H9 (cell line): ENCODE data around the gene DAAM1. TPM values are rescaled to one million over a fixed set of nuclear protein-coding genes. Genes with fewer than 3 reads are reported as not detected.

ENCODE experiments used
- DNase-seq: peaks from one replicate; pipeline ENCODE4 v3.0.0-alpha.2; 2017
- H2AFZ ChIP-seq: one replicate; pipeline ENCODE4 v1.6.1; 2013; ENCODE audit warnings: mild to moderate bottlenecking, low read length, control low read depth, moderate library complexity
- H2AK5ac ChIP-seq: 2 replicates; pipeline ENCODE4 v1.6.1; 2013; ENCODE audit warnings: low read length, control low read depth, mixed read lengths; ENCODE audit not compliant: insufficient read length
- H2BK120ac ChIP-seq: one replicate; pipeline ENCODE4 v1.6.1; 2013; ENCODE audit warnings: low read depth, mild to moderate bottlenecking, low read length, control low read depth, inconsistent platforms; ENCODE audit not compliant: poor library complexity, severe bottlenecking
- H2BK12ac ChIP-seq: 2 replicates; pipeline ENCODE4 v1.6.1; 2013; ENCODE audit warnings: low read length, control low read depth, mixed read lengths, low read depth; ENCODE audit not compliant: insufficient read length
- H2BK15ac ChIP-seq: 2 replicates; pipeline ENCODE4 v1.6.1; 2013; ENCODE audit warnings: low read depth, low read length, control low read depth
- H2BK20ac ChIP-seq: one replicate; pipeline ENCODE4 v1.6.1; 2013; ENCODE audit warnings: low read depth, mild to moderate bottlenecking, low read length, control low read depth, inconsistent platforms; ENCODE audit not compliant: poor library complexity, severe bottlenecking
- H2BK5ac ChIP-seq: 2 replicates; pipeline ENCODE4 v1.6.1; 2013; ENCODE audit warnings: low read length, control low read depth, mixed read lengths; ENCODE audit not compliant: insufficient read length
- H3K14ac ChIP-seq: 2 replicates; pipeline ENCODE4 v1.6.1; 2013; ENCODE audit warnings: low read length, control low read depth; ENCODE audit not compliant: insufficient read depth
- H3K18ac ChIP-seq: 2 replicates; pipeline ENCODE4 v1.6.1; 2013; ENCODE audit warnings: low read depth, mild to moderate bottlenecking, mixed read lengths, low read length, control low read depth; ENCODE audit not compliant: insufficient read length
- H3K23ac ChIP-seq: 2 replicates; pipeline ENCODE4 v1.6.1; 2013; ENCODE audit warnings: low read length, control low read depth, mixed read lengths, low read depth; ENCODE audit not compliant: insufficient read length
- H3K23me2 ChIP-seq: 2 replicates; pipeline ENCODE4 v1.6.1; 2013; ENCODE audit warnings: low read depth, mild to moderate bottlenecking, mixed read lengths, low read length, control low read depth; ENCODE audit not compliant: insufficient read length, poor library complexity, severe bottlenecking
- H3K27ac ChIP-seq: 2 replicates; pipeline ENCODE4 v1.5.1; 2013; ENCODE audit warnings: low read length, control low read depth, mixed read lengths, low read depth; ENCODE audit not compliant: insufficient read length
- H3K27me3 ChIP-seq: 2 replicates; pipeline ENCODE4 v1.6.1; 2013; ENCODE audit warnings: low read length, control low read depth, inconsistent platforms; ENCODE audit not compliant: insufficient read depth
- H3K4ac ChIP-seq: 2 replicates; pipeline ENCODE4 v1.6.1; 2013; ENCODE audit warnings: low read depth, mild to moderate bottlenecking, control low read depth, inconsistent platforms, low read length, moderate library complexity
- H3K4me1 ChIP-seq: 2 replicates; pipeline ENCODE4 v1.6.1; 2013; ENCODE audit warnings: low read length, control low read depth, inconsistent platforms; ENCODE audit not compliant: insufficient read depth
- H3K4me2 ChIP-seq: 2 replicates; pipeline ENCODE4 v1.6.1; 2013; ENCODE audit warnings: low read length, control low read depth, mixed read lengths; ENCODE audit not compliant: insufficient read length, insufficient read depth
- H3K56ac ChIP-seq: 2 replicates; pipeline ENCODE4 v1.6.1; 2013; ENCODE audit warnings: low read depth, mild to moderate bottlenecking, mixed read lengths, low read length, control low read depth; ENCODE audit not compliant: insufficient read length
- H3K79me1 ChIP-seq: 2 replicates; pipeline ENCODE4 v1.6.1; 2013; ENCODE audit warnings: low read depth, mild to moderate bottlenecking, moderate library complexity, low read length, control low read depth, inconsistent platforms; ENCODE audit not compliant: insufficient read depth, poor library complexity, severe bottlenecking
- H3K79me2 ChIP-seq: 2 replicates; pipeline ENCODE4 v1.6.1; 2013; ENCODE audit warnings: low read length, control low read depth, inconsistent platforms; ENCODE audit not compliant: insufficient read depth
- H3K9ac ChIP-seq: 2 replicates; pipeline ENCODE4 v1.6.1; 2013; ENCODE audit warnings: low read length, control low read depth, mixed read lengths; ENCODE audit not compliant: insufficient read length; ENCODE audit errors: extremely low read depth
- H3K9me3 ChIP-seq: one replicate; pipeline ENCODE4 v1.6.1; 2013; ENCODE audit warnings: low read depth, low read length, inconsistent platforms; ENCODE audit not compliant: control insufficient read depth
- H3T11ph ChIP-seq: one replicate; pipeline ENCODE4 v1.6.1; 2013; ENCODE audit warnings: mild to moderate bottlenecking, low read length, control low read depth, inconsistent platforms
- H4K20me1 ChIP-seq: one replicate; pipeline ENCODE4 v1.6.1; 2013; ENCODE audit not compliant: control insufficient read depth, insufficient read length, insufficient read depth
- H4K5ac ChIP-seq: 2 replicates; pipeline ENCODE4 v1.6.1; 2013; ENCODE audit warnings: low read depth, mild to moderate bottlenecking, mixed read lengths, low read length, control low read depth; ENCODE audit not compliant: insufficient read length
- H4K8ac ChIP-seq: replicated peaks from 2 replicates; pipeline ENCODE4 v1.6.1; 2013; ENCODE audit warnings: low read length, control low read depth, mixed read lengths, low read depth; ENCODE audit not compliant: insufficient read length
- H4K91ac ChIP-seq: 2 replicates; pipeline ENCODE4 v1.6.1; 2013; ENCODE audit warnings: low read depth, mild to moderate bottlenecking, moderate library complexity, mixed read lengths, low read length, control low read depth; ENCODE audit not compliant: insufficient read length
- H3K27ac Mint-ChIP-seq, 3 experiments: 2 replicates in 2 of 3; 3 replicates in 1 of 3; pipeline ENCODE4 v1.8.0; 2020 to 2021; ENCODE audit warnings: mixed read lengths in 3 of 3, mild to moderate bottlenecking in 1 of 3, moderate library complexity in 1 of 3
- H3K27me3 Mint-ChIP-seq: 2 replicates; pipeline ENCODE4 v1.8.0; 2021; ENCODE audit warnings: low read depth, mild to moderate bottlenecking, moderate library complexity, mixed read lengths
- H3K36me3 Mint-ChIP-seq, 3 experiments: 2 replicates in 2 of 3; 3 replicates in 1 of 3; pipeline ENCODE4 v1.8.0; 2020 to 2021; ENCODE audit warnings: low read depth in 3 of 3, mixed read lengths in 3 of 3; ENCODE audit not compliant: insufficient read depth in 1 of 3
- H3K4me1 Mint-ChIP-seq, 2 experiments: 2 replicates each; pipeline ENCODE4 v1.8.0; 2020; ENCODE audit warnings: mixed read lengths in 2 of 2
- H3K4me3 Mint-ChIP-seq, 2 experiments: 2 replicates in 1 of 2; 3 replicates in 1 of 2; pipeline ENCODE4 v1.8.0; 2020 to 2021; ENCODE audit warnings: mild to moderate bottlenecking in 2 of 2, mixed read lengths in 2 of 2, moderate library complexity in 1 of 2
- H3K9me3 Mint-ChIP-seq, 2 experiments: 2 replicates in 1 of 2; 3 replicates in 1 of 2; pipeline ENCODE4 v1.8.0; 2020; ENCODE audit warnings: mild to moderate bottlenecking in 2 of 2, mixed read lengths in 2 of 2, moderate library complexity in 1 of 2
- total RNA-seq: library from RNA; stranded (reverse); gene quantifications from 2 replicates; pipeline ENCODE4 v1.2.1, GENCODE V29; 2021
- TF ChIP-seq, protein P1 (sequence below): fragments of 200-600 bp; sonication (generic); conservative IDR thresholded peaks from 3 replicates; pipeline ENCODE4 v1.8.0; 2021; ENCODE audit warnings: antibody characterized with exemption, mild to moderate bottlenecking

The DAAM1 gene
- total RNA-seq, 1 experiment from 2014 or later: 19.5 TPM

- Histone ChIP-seq H3T11ph (no peak overlapping the region), H2AK5ac (no peak overlapping the region), H3K4me1 (no peaks in the 10 kb centered on the region), H3K56ac (no peak overlapping the region), H2BK120ac (no peak overlapping the region), H4K91ac (no peak overlapping the region), H2BK15ac (no peak overlapping the region), H2BK20ac (no peak overlapping the region), H2BK12ac (no peak overlapping the region), H4K20me1 (no peaks in the 10 kb centered on the region), H3K79me1 (no peaks in the 10 kb centered on the region), H4K8ac (no peak overlapping the region), H3K23ac (no peak overlapping the region), H3K4me2 (no peak overlapping the region), H3K18ac (no peak overlapping the region), H3K79me2 (no peaks in the 10 kb centered on the region), H3K14ac (no peak overlapping the region), H3K23me2 (no peaks in the 10 kb centered on the region), H3K27me3 (no peaks in the 10 kb centered on the region), H2BK5ac (no peak overlapping the region), H2AFZ (no peak overlapping the region), H3K27ac (no peak overlapping the region), H3K9ac (no peak overlapping the region), H3K4ac (no peak overlapping the region), H3K9me3 (no peaks in the 10 kb centered on the region), H4K5ac (no peak overlapping the region)
- 0 out of 4 replicates have a peak, but pooled peaks cover 0 to 3% of the 10 kb centered on the region in 2 experiments for H3K4me1 Mint-ChIP-seq
- no peaks in the 10 kb centered on the region for H3K27me3 Mint-ChIP-seq
- no peak overlapping the region for H3K4me3 Mint-ChIP-seq
- no peak overlapping the region for H3K27ac Mint-ChIP-seq
- no peaks in the 10 kb centered on the region for H3K9me3 Mint-ChIP-seq
- TF ChIP-seq, protein P1, sequence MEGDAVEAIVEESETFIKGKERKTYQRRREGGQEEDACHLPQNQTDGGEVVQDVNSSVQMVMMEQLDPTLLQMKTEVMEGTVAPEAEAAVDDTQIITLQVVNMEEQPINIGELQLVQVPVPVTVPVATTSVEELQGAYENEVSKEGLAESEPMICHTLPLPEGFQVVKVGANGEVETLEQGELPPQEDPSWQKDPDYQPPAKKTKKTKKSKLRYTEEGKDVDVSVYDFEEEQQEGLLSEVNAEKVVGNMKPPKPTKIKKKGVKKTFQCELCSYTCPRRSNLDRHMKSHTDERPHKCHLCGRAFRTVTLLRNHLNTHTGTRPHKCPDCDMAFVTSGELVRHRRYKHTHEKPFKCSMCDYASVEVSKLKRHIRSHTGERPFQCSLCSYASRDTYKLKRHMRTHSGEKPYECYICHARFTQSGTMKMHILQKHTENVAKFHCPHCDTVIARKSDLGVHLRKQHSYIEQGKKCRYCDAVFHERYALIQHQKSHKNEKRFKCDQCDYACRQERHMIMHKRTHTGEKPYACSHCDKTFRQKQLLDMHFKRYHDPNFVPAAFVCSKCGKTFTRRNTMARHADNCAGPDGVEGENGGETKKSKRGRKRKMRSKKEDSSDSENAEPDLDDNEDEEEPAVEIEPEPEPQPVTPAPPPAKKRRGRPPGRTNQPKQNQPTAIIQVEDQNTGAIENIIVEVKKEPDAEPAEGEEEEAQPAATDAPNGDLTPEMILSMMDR: no peak
- DNase-seq: no peak
- H3K36me3 Mint-ChIP-seq: no peaks in the 10 kb centered on the region
These were observed 131.9 kb downstream of the DAAM1 start for GRCh38 chr14:59320361-59320760.
